Measurements from ENCODE around the gene UMAD1.

UMAD1 gene

GRCh38 chr7:7768977-7769709, 128.6 kb downstream of the UMAD1 start:
- TF ChIP-seq Cebpa-rat (IDR thresholded peaks at IDR 0.05) = no peak

DNA sequence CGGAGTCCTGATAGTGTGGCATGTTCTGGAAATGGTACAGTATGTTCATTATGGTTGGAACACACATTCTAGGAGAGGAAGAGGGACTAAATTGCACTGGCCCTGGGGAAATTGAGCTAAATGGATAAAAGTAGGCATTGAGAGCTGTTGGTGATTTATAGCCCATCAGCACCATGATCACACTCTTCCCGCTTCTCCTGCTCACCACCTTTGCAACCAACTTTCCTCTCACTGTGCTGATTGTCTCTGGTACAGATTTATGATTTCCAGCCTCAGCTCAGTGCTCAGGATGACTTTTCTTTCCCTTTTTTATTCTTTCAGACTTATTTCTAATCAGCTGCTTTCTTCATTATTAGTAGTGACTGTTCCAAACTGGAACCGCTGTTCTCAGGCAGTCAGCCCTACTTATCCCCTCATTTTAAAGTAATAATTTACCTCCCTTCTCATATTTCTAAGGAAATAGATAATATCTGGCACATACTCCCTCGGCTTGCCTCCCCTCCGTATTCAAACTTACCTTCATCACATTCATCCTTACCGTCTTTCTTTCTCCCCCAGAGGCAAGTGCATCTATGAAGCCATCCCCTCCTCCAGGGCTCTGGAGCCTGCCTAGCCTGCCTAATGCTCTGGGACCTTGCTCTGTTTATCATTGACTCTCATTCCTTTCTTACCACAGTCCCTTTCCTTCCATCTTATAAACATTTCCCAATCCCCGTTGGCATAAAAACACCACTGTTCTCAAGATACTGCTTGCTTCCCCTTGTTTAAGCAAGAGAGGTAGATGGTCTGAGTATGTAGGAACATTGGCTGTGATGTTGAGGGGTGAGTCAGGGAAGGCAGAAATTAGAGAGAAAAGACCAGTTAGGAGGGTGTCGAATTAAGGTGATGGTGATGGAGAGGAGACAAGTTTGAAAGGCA, 129.4 kb downstream of the UMAD1 start:
- H3K27ac ChIP-seq = no peak overlapping the region
- no peak for TF ChIP-seq Cebpa-rat (IDR thresholded peaks at IDR 0.05)
- no peaks in the 10 kb centered on the region for H4K20me1 ChIP-seq
- H3K9me3 ChIP-seq (replicated peaks in 1 of 11) = no peaks in the 10 kb centered on the region
- no peak overlapping the region for H3K4me2 ChIP-seq
- no peaks in the 10 kb centered on the region for H3K27me3 ChIP-seq
- H3K36me3 ChIP-seq = no peaks in the 10 kb centered on the region
- no peak overlapping the region for H3K9ac ChIP-seq
- peaks cover 0 to 21% (median 18%) of the 10 kb centered on the region in 10 experiments; a peak in 17 of 20 replicates for H3K4me1 ChIP-seq
- no peak overlapping the region for H3K4me3 ChIP-seq

More at GRCh38 chr7:7768977-7769709, 128.6 kb downstream of the UMAD1 start:
- H3K4me3 ChIP-seq = no peak overlapping the region
- H3K27ac ChIP-seq = no peak overlapping the region
- H3K9ac ChIP-seq = no peak overlapping the region
- H3K4me1 ChIP-seq = peaks cover 0 to 21% (median 18%) of the 10 kb centered on the region in 10 experiments; a peak in 17 of 20 replicates
- H4K20me1 ChIP-seq = no peaks in the 10 kb centered on the region
- H3K27me3 ChIP-seq = no peaks in the 10 kb centered on the region
- H3K36me3 ChIP-seq = no peaks in the 10 kb centered on the region
- H3K9me3 ChIP-seq (replicated peaks in 1 of 11) = no peaks in the 10 kb centered on the region
- no peak overlapping the region for H3K4me2 ChIP-seq

- TF ChIP-seq Cebpa-rat (IDR thresholded peaks at IDR 0.05) = no peak
- Histone ChIP-seq H3K9me3 (replicated peaks in 1 of 11) (no peaks in the 10 kb centered on the region), H3K27me3 (no peaks in the 10 kb centered on the region), H3K4me1 (peaks cover 0 to 21% (median 18%) of the 10 kb centered on the region in 10 experiments; a peak in 17 of 20 replicates), H3K9ac (no peak overlapping the region), H3K4me2 (no peak overlapping the region), H4K20me1 (no peaks in the 10 kb centered on the region), H3K27ac (no peak overlapping the region), H3K36me3 (no peaks in the 10 kb centered on the region), H3K4me3 (no peak overlapping the region)
Measured at GRCh38 chr7:7771452-7771851, 130.9 kb downstream of the UMAD1 start.

DNA sequence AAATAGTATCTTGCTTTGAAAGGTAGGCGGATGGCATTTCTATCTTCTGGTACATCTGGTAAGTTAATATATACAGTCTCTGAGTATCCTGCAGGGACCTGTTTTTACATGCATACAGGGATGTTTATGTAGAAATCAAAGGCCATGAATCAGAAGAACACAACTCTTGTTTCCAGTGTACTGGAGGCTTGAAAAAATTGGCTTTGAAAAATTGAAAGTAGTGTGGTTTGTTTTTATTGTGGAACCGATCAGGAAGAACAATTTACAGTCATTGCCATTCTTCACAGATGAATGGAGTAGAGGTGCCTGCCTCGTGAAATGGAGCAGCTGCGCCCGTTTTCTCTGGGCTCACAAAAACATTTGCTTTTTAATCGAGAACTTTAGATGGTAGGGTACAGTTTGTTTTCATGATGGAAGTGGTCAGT, 131.9 kb downstream of the UMAD1 start:
- Histone ChIP-seq H4K20me1 (no peaks in the 10 kb centered on the region), H3K4me3 (peak overlapping the region in 2 of 10 experiments; percentile 16 to 21; a peak in 2 of 20 replicates), H3K4me2 (peak overlapping the region; percentile 23 to 77 (median 54); a peak in 21 of 22 replicates), H3K9me3 (replicated peaks in 1 of 11) (no peaks in the 10 kb centered on the region), H3K36me3 (no peaks in the 10 kb centered on the region), H3K9ac (peak overlapping the region in 3 of 11 experiments; percentile 48 to 53 (median 49); a peak in 5 of 22 replicates), H3K27me3 (no peaks in the 10 kb centered on the region), H3K27ac (peak overlapping the region in 2 of 11 experiments; percentile 4 to 11; a peak in 1 of 22 replicates), H3K4me1 (peaks cover 0 to 21% (median 18%) of the 10 kb centered on the region in 10 experiments; a peak in 17 of 20 replicates)
- no peak for TF ChIP-seq Cebpa-rat (IDR thresholded peaks at IDR 0.05)

DNA sequence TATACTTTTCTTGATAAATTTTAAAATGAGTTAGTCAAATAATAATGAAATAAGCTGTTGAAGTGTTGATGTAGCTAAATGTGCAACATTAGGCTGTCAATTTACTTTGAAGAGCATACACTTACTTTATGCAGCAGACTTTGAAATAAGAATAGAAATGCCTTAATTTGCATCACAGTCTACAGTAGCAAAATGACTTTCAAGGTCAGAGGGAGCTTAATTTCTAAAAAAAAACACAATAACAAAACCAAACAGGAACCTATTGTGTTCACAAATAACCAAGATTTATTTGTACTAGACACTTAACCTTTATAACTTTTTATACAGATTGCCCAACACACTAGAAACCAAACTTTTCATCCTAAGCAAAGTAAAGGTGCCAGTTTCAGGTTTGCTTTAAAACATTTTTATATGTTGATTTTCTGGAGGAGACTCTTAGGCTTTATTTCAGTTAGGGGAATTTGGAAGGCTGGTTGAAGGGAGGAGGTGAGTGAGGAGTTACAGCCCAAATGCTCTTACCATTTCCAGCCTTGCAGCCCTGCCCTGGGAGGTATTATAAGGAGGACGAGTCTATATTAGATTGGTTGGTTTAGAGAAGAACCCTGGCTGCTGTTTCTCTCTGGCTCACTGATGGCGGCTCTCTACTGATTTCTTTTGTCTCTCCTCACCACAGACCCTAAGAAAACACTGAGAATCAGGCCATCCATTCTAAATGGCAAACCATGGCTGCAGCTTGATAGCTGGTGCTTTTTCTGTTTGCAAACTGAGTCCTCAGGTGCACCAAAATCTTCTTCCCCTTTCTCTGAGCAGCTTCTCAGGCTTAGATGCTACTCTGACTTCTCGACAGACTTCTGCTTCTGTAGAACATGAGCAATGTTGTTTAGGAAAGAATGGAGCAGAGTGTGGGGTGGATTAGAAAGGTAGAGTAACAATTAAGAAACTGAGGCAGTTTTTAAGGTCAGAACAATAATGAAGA, 133.1 kb downstream of the UMAD1 start:
- Histone ChIP-seq H3K9ac (no peak overlapping the region), H3K4me1 (peaks cover 0 to 21% (median 18%) of the 10 kb centered on the region in 10 experiments; a peak in 17 of 20 replicates), H3K4me2 (peak overlapping the region in 5 of 11 experiments; percentile 3 to 76 (median 54); a peak in 8 of 22 replicates), H4K20me1 (no peaks in the 10 kb centered on the region), H3K36me3 (no peaks in the 10 kb centered on the region), H3K9me3 (replicated peaks in 1 of 11) (no peaks in the 10 kb centered on the region), H3K27me3 (no peaks in the 10 kb centered on the region), H3K4me3 (no peak overlapping the region), H3K27ac (no peak overlapping the region)
- TF ChIP-seq Cebpa-rat (IDR thresholded peaks at IDR 0.05) = no peak

GRCh38 chr7:7779888-7780287, 139.3 kb downstream of the UMAD1 start:
- H3K36me3 ChIP-seq = no peaks in the 10 kb centered on the region
- no peaks in the 10 kb centered on the region for H3K27me3 ChIP-seq
- TF ChIP-seq Cebpa-rat (IDR thresholded peaks at IDR 0.05) = no peak
- peak overlapping the region in 2 of 11 experiments; percentile 1 to 11; a peak in 2 of 22 replicates for H3K4me2 ChIP-seq
- H3K9ac ChIP-seq = no peak overlapping the region
- H3K4me3 ChIP-seq = no peak overlapping the region
- H4K20me1 ChIP-seq = no peaks in the 10 kb centered on the region
- no peak overlapping the region for H3K27ac ChIP-seq
- peaks cover 0 to 8% (median 5%) of the 10 kb centered on the region in 10 experiments; a peak in 6 of 20 replicates for H3K4me1 ChIP-seq
- no peaks in the 10 kb centered on the region for H3K9me3 ChIP-seq (replicated peaks in 1 of 11)

GRCh38 chr7:7783001-7783400, 142.4 kb downstream of the UMAD1 start:
- no peaks in the 10 kb centered on the region for H4K20me1 ChIP-seq
- H3K4me3 ChIP-seq = no peak overlapping the region
- peaks cover 0 to 8% (median 5%) of the 10 kb centered on the region in 10 experiments; a peak in 6 of 20 replicates for H3K4me1 ChIP-seq
- no peak overlapping the region for H3K4me2 ChIP-seq
- TF ChIP-seq Cebpa-rat (IDR thresholded peaks at IDR 0.05) = no peak
- H3K27me3 ChIP-seq = no peaks in the 10 kb centered on the region
- H3K9me3 ChIP-seq (replicated peaks in 1 of 11) = no peaks in the 10 kb centered on the region; a peak in 1 of 22 replicates
- H3K9ac ChIP-seq = no peak overlapping the region
- no peak overlapping the region for H3K27ac ChIP-seq
- H3K36me3 ChIP-seq = no peaks in the 10 kb centered on the region

DNA sequence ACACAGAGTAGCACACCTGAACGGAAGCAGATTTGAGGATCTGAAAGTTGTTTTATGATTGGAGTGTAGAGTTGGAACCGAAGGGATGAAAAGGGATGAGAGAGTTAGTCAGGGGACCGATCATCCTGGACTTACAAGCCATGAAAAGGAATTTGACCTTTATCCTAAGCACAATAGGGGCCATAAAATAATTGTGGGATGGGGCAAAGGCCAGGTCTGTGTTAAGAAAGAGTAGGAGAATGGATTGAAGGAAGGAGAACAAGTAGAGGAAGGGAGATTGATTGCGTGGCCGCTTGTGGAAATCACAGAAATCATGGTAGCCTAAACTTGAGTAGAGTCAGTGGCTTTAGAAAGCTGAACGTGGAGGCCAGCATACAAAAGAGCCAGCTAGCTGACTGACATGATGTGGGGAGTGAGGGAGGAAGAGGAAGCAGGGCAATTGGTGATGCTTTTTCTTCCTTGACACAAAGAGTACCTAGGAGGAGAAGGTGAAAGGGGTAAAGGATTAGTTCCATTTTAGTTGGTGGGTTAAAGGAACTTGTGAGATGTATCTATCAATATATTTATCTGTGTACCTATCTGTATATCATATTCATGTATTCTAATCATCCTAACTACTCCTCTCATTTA, 144.9 kb downstream of the UMAD1 start:
- H3K9ac ChIP-seq = no peak overlapping the region
- no peaks in the 10 kb centered on the region for H4K20me1 ChIP-seq
- H3K27me3 ChIP-seq = no peaks in the 10 kb centered on the region
- TF ChIP-seq Cebpa-rat (IDR thresholded peaks at IDR 0.05) = no peak
- H3K4me1 ChIP-seq = no peaks in the 10 kb centered on the region
- no peak overlapping the region for H3K27ac ChIP-seq
- H3K36me3 ChIP-seq = no peaks in the 10 kb centered on the region
- no peak overlapping the region for H3K4me2 ChIP-seq
- no peaks in the 10 kb centered on the region; a peak in 1 of 22 replicates for H3K9me3 ChIP-seq (replicated peaks in 1 of 11)
- no peak overlapping the region for H3K4me3 ChIP-seq

Measured in BLaER1 treated with 17β-estradiol and CSF1 and Interleukin-3, amounts not matched to agents 10 nM and 100 nM (cell line).